HEK293T (cell line): Measurements from ENCODE around the gene RPTOR.

Experiments used
- ARNT ChIP-seq: fragments of 450-650 bp; IDR thresholded peaks from 2 replicates; pipeline ENCODE4 v1.6.1; 2017; ENCODE audit warnings: mild to moderate bottlenecking
- FOXK2 ChIP-seq: fragments of 450-650 bp; IDR thresholded peaks from 2 replicates; pipeline ENCODE4 v1.6.1; 2016; ENCODE audit warnings: mild to moderate bottlenecking
- FOXM1 ChIP-seq: fragments of 450-650 bp; IDR thresholded peaks from 2 replicates; pipeline ENCODE4 v1.6.1; 2017; ENCODE audit warnings: mild to moderate bottlenecking, borderline replicate concordance
- L3MBTL2 ChIP-seq: fragments of 450-650 bp; conservative IDR thresholded peaks from 2 replicates; pipeline ENCODE4 v1.6.1; 2016; ENCODE audit warnings: mild to moderate bottlenecking
- LEF1 ChIP-seq: fragments of 450-650 bp; IDR thresholded peaks from 2 replicates; pipeline ENCODE4 v1.6.1; 2017; ENCODE audit warnings: mild to moderate bottlenecking, borderline replicate concordance

GRCh38 chr17:80625627-80626026 is 81.0 kb downstream of the RPTOR start:
- TF ChIP-seq FOXM1 = no peak
- no peak for TF ChIP-seq ARNT
- no peak for TF ChIP-seq L3MBTL2
- TF ChIP-seq LEF1 = no peak
- no peak for TF ChIP-seq FOXK2
